Measurements from ENCODE around the gene GRM3. TPM values are rescaled to one million over a fixed set of nuclear protein-coding genes. Genes with fewer than 3 reads are reported as not detected.

Gene GRM3
- total RNA-seq, 1 donor from 2014 or later, result not detected

GRCh38 chr7:86826948-86827347, 183.2 kb downstream of the GRM3 start:
- no peaks in the 10 kb centered on the region for H3K36me3 ChIP-seq
- no peaks in the 10 kb centered on the region for H3K27me3 ChIP-seq (ENCODE audit: low read depth)
- no peak for DNase-seq
- TF ChIP-seq, protein P1, sequence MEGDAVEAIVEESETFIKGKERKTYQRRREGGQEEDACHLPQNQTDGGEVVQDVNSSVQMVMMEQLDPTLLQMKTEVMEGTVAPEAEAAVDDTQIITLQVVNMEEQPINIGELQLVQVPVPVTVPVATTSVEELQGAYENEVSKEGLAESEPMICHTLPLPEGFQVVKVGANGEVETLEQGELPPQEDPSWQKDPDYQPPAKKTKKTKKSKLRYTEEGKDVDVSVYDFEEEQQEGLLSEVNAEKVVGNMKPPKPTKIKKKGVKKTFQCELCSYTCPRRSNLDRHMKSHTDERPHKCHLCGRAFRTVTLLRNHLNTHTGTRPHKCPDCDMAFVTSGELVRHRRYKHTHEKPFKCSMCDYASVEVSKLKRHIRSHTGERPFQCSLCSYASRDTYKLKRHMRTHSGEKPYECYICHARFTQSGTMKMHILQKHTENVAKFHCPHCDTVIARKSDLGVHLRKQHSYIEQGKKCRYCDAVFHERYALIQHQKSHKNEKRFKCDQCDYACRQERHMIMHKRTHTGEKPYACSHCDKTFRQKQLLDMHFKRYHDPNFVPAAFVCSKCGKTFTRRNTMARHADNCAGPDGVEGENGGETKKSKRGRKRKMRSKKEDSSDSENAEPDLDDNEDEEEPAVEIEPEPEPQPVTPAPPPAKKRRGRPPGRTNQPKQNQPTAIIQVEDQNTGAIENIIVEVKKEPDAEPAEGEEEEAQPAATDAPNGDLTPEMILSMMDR (IDR thresholded peaks at IDR 0.05; ENCODE audit: borderline replicate concordance), result no peak
- intact Hi-C loops (cut with micrococcal nuclease), result no loop called here
- H3K4me3 ChIP-seq, result no peak overlapping the region
- H3K27ac ChIP-seq (replicated peaks), result no peak overlapping the region
- H3K4me1 ChIP-seq, result no peaks in the 10 kb centered on the region
- no peaks in the 10 kb centered on the region for H3K9me3 ChIP-seq (replicated peaks)

DNA sequence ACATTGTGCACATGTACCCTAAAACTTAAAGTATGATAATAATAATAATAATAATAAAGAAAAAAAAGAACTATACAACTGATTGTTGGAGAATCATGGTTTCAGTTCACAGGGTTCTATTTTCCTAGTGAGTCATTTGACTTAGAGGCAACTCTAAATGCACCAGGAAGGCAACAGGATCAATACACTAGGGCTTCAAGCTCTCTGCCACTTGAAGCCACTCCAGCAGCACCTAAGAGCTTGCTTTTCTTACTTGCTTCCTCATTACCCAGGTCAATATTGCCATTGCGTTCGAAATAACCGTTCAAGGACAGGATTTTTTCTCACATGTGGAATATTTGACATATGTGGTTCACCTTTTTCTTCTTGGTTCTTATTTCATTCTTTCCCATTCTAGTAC, 189.7 kb downstream of the GRM3 start:
- Histone ChIP-seq H3K27me3 (ENCODE audit: low read depth) (no peaks in the 10 kb centered on the region), H3K4me3 (no peak overlapping the region), H3K27ac (replicated peaks) (no peak overlapping the region), H3K9me3 (replicated peaks) (no peaks in the 10 kb centered on the region), H3K4me1 (no peaks in the 10 kb centered on the region), H3K36me3 (no peaks in the 10 kb centered on the region)
- intact Hi-C loops (cut with micrococcal nuclease), result no loop called here
- DNase-seq, result no peak
- TF ChIP-seq, protein P1 (IDR thresholded peaks at IDR 0.05; ENCODE audit: borderline replicate concordance), result no peak

DNA sequence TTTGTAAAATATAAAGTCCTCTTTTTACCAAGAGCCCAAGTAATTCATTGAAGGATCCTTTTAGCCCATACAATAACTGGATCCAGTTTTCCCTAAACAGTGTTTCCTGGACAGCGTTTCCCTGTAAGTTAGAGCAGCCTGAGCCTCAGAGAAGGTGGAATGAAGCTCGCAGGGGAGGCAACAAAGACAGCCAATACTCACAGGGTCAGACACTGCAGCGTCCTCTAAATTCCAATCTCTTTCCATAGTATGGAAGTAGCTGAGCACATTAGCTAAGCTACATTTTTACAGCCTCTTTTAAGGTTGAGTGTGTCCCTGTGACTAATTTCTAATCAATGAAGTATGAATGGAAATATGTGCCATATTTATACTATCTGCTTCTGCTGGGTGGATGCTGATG, 193.5 kb downstream of the GRM3 start:
- H3K9me3 ChIP-seq (replicated peaks), result no peaks in the 10 kb centered on the region
- no peak overlapping the region for H3K4me3 ChIP-seq
- no peaks in the 10 kb centered on the region for H3K27me3 ChIP-seq (ENCODE audit: low read depth)
- H3K36me3 ChIP-seq, result no peaks in the 10 kb centered on the region
- intact Hi-C loops (cut with micrococcal nuclease), result no loop called here
- H3K27ac ChIP-seq (replicated peaks), result no peak overlapping the region
- TF ChIP-seq, protein P1 (IDR thresholded peaks at IDR 0.05; ENCODE audit: borderline replicate concordance), result no peak
- no peak for DNase-seq
- H3K4me1 ChIP-seq, result no peaks in the 10 kb centered on the region

DNA sequence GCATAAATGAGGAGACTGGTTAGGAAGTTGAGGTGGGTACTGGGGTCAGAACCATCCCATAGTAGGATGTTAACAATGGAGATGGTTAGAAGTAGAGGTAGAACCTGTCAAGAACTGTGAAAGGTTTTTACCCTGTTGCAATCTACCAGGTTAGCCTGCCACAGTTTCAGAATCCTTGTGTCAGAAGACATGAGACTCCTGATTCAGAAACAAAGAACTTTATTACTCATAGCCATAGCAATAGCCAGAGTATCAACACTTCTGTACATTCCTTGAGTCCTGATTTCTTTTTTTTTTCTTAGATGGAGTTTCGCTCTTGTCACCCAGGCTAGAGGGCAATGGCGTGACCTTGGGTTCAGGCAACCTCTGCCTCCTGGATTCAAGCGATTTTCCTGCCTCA, 200.9 kb downstream of the GRM3 start:
- H3K4me1 ChIP-seq, result no peaks in the 10 kb centered on the region
- intact Hi-C loops (cut with micrococcal nuclease), result no loop called here
- H3K27ac ChIP-seq (replicated peaks), result no peak overlapping the region
- DNase-seq, result no peak
- H3K36me3 ChIP-seq, result no peaks in the 10 kb centered on the region
- TF ChIP-seq, protein P1 (IDR thresholded peaks at IDR 0.05; ENCODE audit: borderline replicate concordance), result no peak
- H3K4me3 ChIP-seq, result no peak overlapping the region
- no peaks in the 10 kb centered on the region for H3K27me3 ChIP-seq (ENCODE audit: low read depth)
- H3K9me3 ChIP-seq (replicated peaks), result peaks cover 9% of the 10 kb centered on the region

GRCh38 chr7:86846494-86847190, 202.9 kb downstream of the GRM3 start:
- no peaks in the 10 kb centered on the region for H3K4me1 ChIP-seq
- no peaks in the 10 kb centered on the region for H3K27me3 ChIP-seq (ENCODE audit: low read depth)
- no peak for DNase-seq
- H3K27ac ChIP-seq (replicated peaks), result no peak overlapping the region
- no peak overlapping the region for H3K4me3 ChIP-seq
- TF ChIP-seq, protein P1 (IDR thresholded peaks at IDR 0.05; ENCODE audit: borderline replicate concordance), result no peak
- peaks cover 9% of the 10 kb centered on the region for H3K9me3 ChIP-seq (replicated peaks)
- intact Hi-C loops (cut with micrococcal nuclease), result no loop called here
- no peaks in the 10 kb centered on the region for H3K36me3 ChIP-seq
